Heart right ventricle (tissue), 16 donors: ENCODE data around the gene PCBP3. TPM values are rescaled to one million over a fixed set of nuclear protein-coding genes. Genes with fewer than 3 reads are reported as not detected.
A peak's percentile ranks its signal among the peaks of the same experiment; 100 is the strongest.

Source experiments
- ATAC-seq, 8 donors: fragments of 200-7000 bp; cut with Tn5 transposase; one replicate each; pipeline ENCODE4 v1.9.1; 2020; ENCODE audit warnings: mild to moderate bottlenecking in 8 of 8, moderate library complexity in 8 of 8, moderate number of reproducible peaks in 1 of 8
- DNase-seq, 2 donors: peaks; one replicate each; pipeline ENCODE4 v3.0.0-alpha.2; 2020
- H3K27ac ChIP-seq, 10 donors: fragments of 200-600 bp; sonication (generic) in 2 of 10; one replicate each; pipeline versions ENCODE4 v1.5.0 to v1.8.0; 2020 to 2022; ENCODE audit warnings: mild to moderate bottlenecking in 3 of 10
- H3K27me3 ChIP-seq, 7 donors: fragments of 200-600 bp; one replicate each; pipeline ENCODE4 v1.8.0; 2021 to 2022; ENCODE audit warnings: mild to moderate bottlenecking in 2 of 7
- H3K36me3 ChIP-seq, 9 donors: fragments of 200-600 bp; sonication (generic) in 1 of 9; one replicate each; pipeline versions ENCODE4 v1.5.0 to v1.8.0; 2020 to 2022; ENCODE audit warnings: mild to moderate bottlenecking in 2 of 9
- H3K4me1 ChIP-seq, 9 donors: fragments of 200-600 bp; sonication (generic) in 1 of 9; one replicate each; pipeline versions ENCODE4 v1.5.0 to v1.8.0; 2020 to 2022; ENCODE audit warnings: mild to moderate bottlenecking in 4 of 9
- H3K4me3 ChIP-seq, 10 donors: fragments of 200-600 bp; sonication (generic) in 2 of 10; one replicate each; pipeline versions ENCODE4 v1.5.0 to v1.8.0; 2020 to 2022; ENCODE audit warnings: mild to moderate bottlenecking in 7 of 10, moderate library complexity in 2 of 10
- H3K9me3 ChIP-seq, 11 donors: fragments of 200-600 bp in 10 of 11; sonication (generic) in 2 of 11; one replicate each; pipeline versions ENCODE4 v1.5.0 to v1.8.0; 2013 to 2022; ENCODE audit warnings: mild to moderate bottlenecking in 2 of 11, control low read depth in 1 of 11, moderate library complexity in 1 of 11
- CTCF ChIP-seq, 9 donors: fragments of 200-600 bp; sonication (generic) in 2 of 9; IDR thresholded peaks; one replicate each; pipeline versions ENCODE4 v1.5.0 to v1.8.0; 2021 to 2022; ENCODE audit warnings: antibody characterized with exemption in 9 of 9, mild to moderate bottlenecking in 5 of 9, moderate library complexity in 1 of 9
- WGBS, 2 donors: extraction: QIAGEN DNeasy Blood & Tissue Kit; methylation state at CpG; one replicate each; pipeline ENCODE4 v1.1.7; 2013; ENCODE audit warnings: inconsistent platforms in 1 of 2; 5-methylcytosine and 5-hydroxymethylcytosine counted together
- intact Hi-C, 10 donors: fragments of 100-400 bp; cut with DNase I; formaldehyde crosslinking; loops; one replicate each; pipeline versions ENCODE4 v1.11.1 to v1.14.2; 2022
- polyA plus RNA-seq, 2 donors: library from polyadenylated mRNA; stranded (reverse); fragments of 200-250 nt; gene quantifications; one replicate each; pipeline ENCODE4 v1.2.3, GENCODE V29; 2013
- total RNA-seq, 10 donors: library from RNA; stranded (reverse); fragmentation: NEBNext Ultra II Directional in 3 of 10; extraction: Animal tissue kit (Norgen Biotek cat#: 25700) in 3 of 10; gene quantifications; one replicate each; pipeline versions ENCODE4 v1.2.1 to v1.2.4, GENCODE V29; 2021 to 2023
- donor health status: Arrhythmogenic right ventricular cardiomyopathy.
- donor health status: ischemic (EF 13 %, LVEDD 7.1; RV severe dilation, severe dysfunction).
- donor health status: healthy with polysubstance abuse.
- donor health status: DM: no; HTN: yes; CAD: no.
- donor health status: DM: no; HTN: no; CAD: no.
- donor health status: ischemic (EF 25% LVEDD 6.9; RV normal size, moderate dysfunction).
- donor health status: ischemic (EF 25% LVEDD 5.7; RV mildly dilated, moderate dysfunction).
- donor health status: healthy.
- donor health status: DM: yes; HTN: yes; CAD: no.
- donor health status: Ischemic cardiomyopathy.
- donor health status: ischemic (EF 35%, LVEDD 5.7; RV mildly dilated, moderate dysfunction).
- donor health status: nonischemic (EF 11% LVEDD 7.7; RV severe dilation, severe dysfunction).
- donor health status: DM: yes; HTN: yes; CAD: no.
- donor health status: PGD.
- donor health status: ischemic (EF 29% LVEDD 5.4; RV normal size, mild dysfunction).
- donor health status: nonischemic (EF 23%, LVEDD 6.1; RV moderate dilation, normal function).

Gene PCBP3
- total and polyA plus RNA-seq, 12 donors, result 0.25 to 11.3 (median 1.2) TPM

DNA sequence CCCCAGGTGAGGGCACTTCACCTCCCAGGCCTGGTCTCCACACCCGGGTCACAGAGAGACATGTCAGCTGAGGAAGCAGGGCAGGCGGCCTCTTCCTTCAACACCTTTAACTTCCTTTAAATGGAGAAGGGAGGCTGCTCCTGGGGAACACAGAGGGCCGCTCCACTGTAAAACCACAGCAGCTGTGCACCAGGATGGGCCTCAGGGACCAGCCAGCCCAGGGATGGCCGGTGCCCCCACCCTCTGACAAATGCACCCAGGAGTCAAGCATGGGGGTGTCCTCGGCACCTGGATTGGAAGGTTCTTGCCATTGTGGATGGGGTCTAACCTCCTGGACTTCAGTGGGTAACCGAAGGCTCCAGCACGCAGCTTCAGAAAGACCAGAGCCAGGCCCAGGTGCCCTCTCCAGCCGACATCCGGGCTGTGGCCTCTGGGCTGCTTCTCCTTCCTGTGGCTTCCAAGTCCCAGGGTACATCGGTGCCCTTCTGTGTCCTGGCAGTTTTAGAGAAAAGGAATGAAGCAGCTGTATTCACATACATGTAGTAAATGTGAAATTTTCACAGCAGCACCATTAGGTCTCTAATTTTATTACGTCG is 216.3 kb downstream of the PCBP3 start:
- H3K27me3 ChIP-seq, result peaks cover 0 to 17% (median 0%) of the 10 kb centered on the region in 7 donors
- no peak overlapping the region for H3K4me3 ChIP-seq
- no peaks in the 10 kb centered on the region for H3K36me3 ChIP-seq
- WGBS, 2 donors, result 90 to 92% methylated on average over 12 of the region's 12 CpGs
- TF ChIP-seq CTCF (IDR thresholded peaks at IDR 0.05), result no peak
- no peak for DNase-seq
- no peaks in the 10 kb centered on the region for H3K4me1 ChIP-seq
- H3K9me3 ChIP-seq, result no peaks in the 10 kb centered on the region
- ATAC-seq, result no peak
- intact Hi-C loops, result no loop called here
- H3K27ac ChIP-seq, result no peak overlapping the region

DNA sequence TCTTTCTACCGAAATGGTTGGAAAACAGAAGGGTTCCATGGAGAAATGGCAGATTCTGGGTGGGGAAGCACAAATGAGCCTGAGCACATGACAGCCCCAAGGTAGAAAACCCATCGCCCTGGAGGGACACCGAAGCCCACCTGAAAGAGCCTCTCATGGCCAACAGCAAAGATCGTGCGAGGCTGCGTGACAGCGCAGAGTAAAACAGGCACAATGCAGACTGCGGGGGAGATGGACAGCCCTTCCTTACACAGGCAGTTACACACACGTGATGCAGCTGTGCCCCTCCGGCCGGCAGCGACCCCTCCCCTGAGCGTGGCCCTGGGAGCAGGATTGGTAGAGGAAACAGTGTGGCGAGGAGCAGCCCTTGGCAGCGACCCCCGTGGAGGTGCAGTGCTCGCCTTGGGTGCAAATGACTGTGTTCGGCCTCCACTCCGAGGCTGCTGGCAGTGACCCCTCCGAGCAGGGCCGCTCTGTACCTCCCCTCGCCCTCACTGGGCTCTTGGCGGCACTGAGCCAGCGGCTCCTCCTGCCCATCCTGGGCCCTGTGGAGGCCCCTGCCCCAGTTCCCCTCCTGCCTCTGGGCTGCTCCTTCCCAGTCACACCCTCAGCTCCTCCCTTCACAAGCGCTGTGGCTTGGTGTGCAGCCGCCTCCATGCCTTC is 217.1 kb downstream of the PCBP3 start:
- H3K36me3 ChIP-seq, result no peaks in the 10 kb centered on the region
- no peak for TF ChIP-seq CTCF (IDR thresholded peaks at IDR 0.05)
- no peak overlapping the region for H3K27ac ChIP-seq
- WGBS, 2 donors, result 92 to 95% methylated on average over 26 of the region's 26 CpGs
- ATAC-seq, result peak in 1 of 8 donors; percentile 39
- intact Hi-C loops, result no loop called here
- no peak overlapping the region for H3K4me3 ChIP-seq
- no peaks in the 10 kb centered on the region for H3K4me1 ChIP-seq
- peaks cover 0 to 22% (median 0%) of the 10 kb centered on the region in 7 donors for H3K27me3 ChIP-seq
- H3K9me3 ChIP-seq, result no peaks in the 10 kb centered on the region
- no peak for DNase-seq

DNA sequence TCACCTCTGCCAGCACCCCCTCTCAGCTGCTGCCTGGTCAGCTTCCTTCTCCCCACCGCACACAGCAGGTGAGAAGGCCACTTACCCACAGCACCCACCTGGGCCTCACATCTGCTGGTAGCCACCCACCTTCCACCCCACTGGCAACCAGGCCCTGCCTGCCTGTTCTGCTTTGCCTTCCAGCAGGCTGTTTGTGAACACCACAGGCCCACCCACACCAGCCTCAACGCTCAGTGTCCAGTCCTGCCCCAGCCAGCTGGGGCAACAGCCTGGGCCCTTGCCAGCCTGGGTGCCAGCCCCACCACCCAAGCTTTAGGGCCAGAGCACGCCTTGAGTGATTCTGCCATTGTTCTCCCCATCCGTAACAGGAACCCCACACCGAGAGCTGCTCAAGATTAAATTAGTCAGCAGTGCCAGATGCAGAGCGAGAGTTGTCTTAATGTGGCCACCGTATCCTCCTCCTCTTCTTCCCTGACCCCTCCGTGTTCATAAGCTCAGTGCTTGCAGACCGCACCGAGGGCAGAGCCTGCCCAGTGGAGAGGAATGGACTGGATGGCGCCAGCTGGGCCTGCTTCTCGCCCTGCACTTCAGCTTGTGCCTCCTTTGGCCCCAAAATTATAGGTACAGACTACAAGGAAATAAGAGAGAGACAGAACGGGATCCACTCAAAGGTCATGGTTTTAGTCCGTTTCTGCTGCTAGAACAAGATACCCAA is 217.8 kb downstream of the PCBP3 start:
- no peak for TF ChIP-seq CTCF (IDR thresholded peaks at IDR 0.05)
- H3K27ac ChIP-seq, result no peak overlapping the region
- intact Hi-C loops, result no loop called here

DNA sequence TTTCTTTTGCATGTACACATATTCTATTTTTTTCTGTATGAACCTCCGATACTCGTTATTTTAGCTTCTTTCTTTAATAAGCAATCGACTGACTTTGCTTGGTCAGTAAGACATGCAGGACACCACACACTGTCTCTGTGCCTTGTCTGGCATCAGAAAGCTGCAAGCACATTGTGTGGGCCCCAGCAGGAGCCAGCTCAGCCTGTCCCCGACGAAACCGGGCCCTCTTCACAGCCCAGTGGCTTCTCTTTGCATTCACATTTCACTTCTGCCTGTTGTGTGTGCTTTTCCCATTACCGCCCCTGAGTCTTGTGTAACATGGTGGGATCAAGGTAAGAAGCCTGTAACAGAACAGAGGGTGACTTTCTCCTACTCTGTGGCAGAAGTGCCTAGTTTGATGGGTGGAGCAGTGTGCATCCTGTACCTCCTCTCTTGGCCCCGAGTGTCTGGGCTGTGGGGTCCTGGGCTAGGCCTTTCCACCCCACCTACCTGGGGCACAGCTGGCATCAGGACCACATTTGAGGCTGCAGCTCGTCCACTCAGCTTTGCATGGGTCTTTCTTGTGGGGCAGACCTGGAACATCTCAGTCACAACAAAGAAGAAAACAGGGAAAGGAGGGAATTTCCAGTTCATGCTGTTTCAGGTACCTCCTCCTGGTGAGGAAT is 219.2 kb downstream of the PCBP3 start:
- 74 to 82% methylated on average over 9 of the region's 9 CpGs for WGBS, 2 donors
- intact Hi-C loops, result no loop called here
- H3K9me3 ChIP-seq, result no peaks in the 10 kb centered on the region
- ATAC-seq (no peak), DNase-seq (no peak)
- no peaks in the 10 kb centered on the region for H3K36me3 ChIP-seq
- peaks cover 0 to 14% (median 0%) of the 10 kb centered on the region in 7 donors for H3K27me3 ChIP-seq
- H3K27ac ChIP-seq, result no peak overlapping the region
- H3K4me3 ChIP-seq, result no peak overlapping the region
- H3K4me1 ChIP-seq, result no peaks in the 10 kb centered on the region
- TF ChIP-seq CTCF (IDR thresholded peaks at IDR 0.05), result no peak

More for the DNA sequence above, 217.8 kb downstream of the PCBP3 start:
- Histone ChIP-seq H3K4me3 (no peak overlapping the region), H3K27me3 (peaks cover 0 to 20% (median 0%) of the 10 kb centered on the region in 7 donors), H3K9me3 (no peaks in the 10 kb centered on the region), H3K36me3 (no peaks in the 10 kb centered on the region), H3K4me1 (no peaks in the 10 kb centered on the region)
- WGBS, 2 donors, result 89 to 90% methylated on average over 14 of the region's 14 CpGs
- no peak for DNase-seq
- peak in 1 of 8 donors; percentile 9 for ATAC-seq
